Activated naive CD4-positive, alpha-beta T cell treated with anti-CD3 and anti-CD28 coated beads, Interleukin-2, amount 10 ng/mL, durations not matched to agents 7 days and 5 days (primary cell): ENCODE measurements around the gene ZNF423.

Experiments
- CTCF ChIA-PET: fragments of 350-600 bp; sonication (Branson Sonifier 250); formaldehyde crosslinking; loops from one replicate; lab custom pipeline; 2021; ENCODE audit warnings: antibody characterized with exemption; lab: Charles Lee
- DNase-seq: peaks from one replicate; pipeline ENCODE4 v3.0.0-alpha.2; 2020
- H3K27ac Mint-ChIP-seq: one replicate; pipeline ENCODE4 v1.8.0; 2021; ENCODE audit warnings: mild to moderate bottlenecking, moderate library complexity, mixed read lengths
- H3K27me3 Mint-ChIP-seq: one replicate; pipeline ENCODE4 v1.8.0; 2021; ENCODE audit warnings: mild to moderate bottlenecking, mixed read lengths
- H3K36me3 Mint-ChIP-seq: one replicate; pipeline ENCODE4 v1.8.0; 2021; ENCODE audit warnings: mixed read lengths
- H3K4me1 Mint-ChIP-seq: one replicate; pipeline ENCODE4 v1.8.0; 2021; ENCODE audit warnings: mixed read lengths
- H3K4me3 Mint-ChIP-seq: one replicate; pipeline ENCODE4 v1.8.0; 2021; ENCODE audit warnings: mild to moderate bottlenecking, moderate library complexity, mixed read lengths
- H3K9me3 Mint-ChIP-seq: one replicate; pipeline ENCODE4 v1.8.0; 2021; ENCODE audit warnings: mixed read lengths

ZNF423 gene

DNA sequence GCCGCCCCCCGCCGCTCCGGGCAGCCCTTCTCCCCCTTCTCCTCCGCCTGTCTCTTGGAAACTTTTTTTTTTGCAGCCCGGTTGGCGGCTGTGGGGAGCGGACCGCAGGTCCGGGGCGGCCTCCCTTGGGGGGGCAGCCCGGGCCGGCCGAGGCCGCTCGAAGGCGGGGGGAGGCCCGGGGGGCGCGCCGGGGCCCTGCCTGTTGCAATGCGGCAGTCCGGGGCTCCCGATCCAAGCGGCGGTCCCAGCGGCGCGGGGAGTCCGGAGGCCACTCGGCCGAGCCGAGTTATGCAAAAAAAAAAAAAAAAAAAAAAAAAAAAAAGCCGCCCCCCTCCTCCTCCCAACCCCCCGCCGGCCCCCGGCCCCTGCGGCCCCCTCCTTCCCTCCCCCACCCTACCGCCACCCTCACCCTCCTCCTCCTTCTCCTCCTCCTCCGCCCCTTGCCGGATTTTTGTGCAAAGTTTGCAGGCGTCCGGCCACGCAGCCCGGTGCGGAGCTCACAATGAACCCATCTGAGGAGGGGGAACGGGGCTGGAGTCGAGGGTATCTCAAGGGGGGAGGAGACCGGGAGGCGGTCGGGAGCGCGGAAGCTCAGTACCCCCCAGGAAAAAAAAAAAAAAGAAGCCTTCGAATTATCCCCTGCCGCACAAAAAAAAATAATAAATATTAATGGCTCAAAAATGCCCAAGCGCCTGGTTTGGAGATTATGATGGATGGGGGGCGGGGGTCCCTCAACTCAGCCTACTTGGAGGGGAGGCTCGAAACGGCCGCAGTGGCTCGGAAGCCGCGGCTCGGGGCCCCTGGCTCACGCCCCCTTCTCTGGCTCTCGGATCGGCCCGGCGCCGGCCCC lies at the start of gene ZNF423:
ZNF423 (minus strand) TSS at position 291 of the 850 bp plus-strand sequence. CDS start 338 bp downstream, outside the sequence.
- no peak for DNase-seq
- CTCF ChIA-PET: no interaction called here
- Mint-ChIP-seq H3K36me3 (peaks cover 1% of the 10 kb centered on the region), H3K9me3 (no peaks in the 10 kb centered on the region), H3K27me3 (peaks cover 93% of the 10 kb centered on the region), H3K4me1 (peaks cover 17% of the 10 kb centered on the region), H3K27ac (no peak within 1 kb of the TSS), H3K4me3 (peak within 1 kb of the TSS; percentile 72)

DNA sequence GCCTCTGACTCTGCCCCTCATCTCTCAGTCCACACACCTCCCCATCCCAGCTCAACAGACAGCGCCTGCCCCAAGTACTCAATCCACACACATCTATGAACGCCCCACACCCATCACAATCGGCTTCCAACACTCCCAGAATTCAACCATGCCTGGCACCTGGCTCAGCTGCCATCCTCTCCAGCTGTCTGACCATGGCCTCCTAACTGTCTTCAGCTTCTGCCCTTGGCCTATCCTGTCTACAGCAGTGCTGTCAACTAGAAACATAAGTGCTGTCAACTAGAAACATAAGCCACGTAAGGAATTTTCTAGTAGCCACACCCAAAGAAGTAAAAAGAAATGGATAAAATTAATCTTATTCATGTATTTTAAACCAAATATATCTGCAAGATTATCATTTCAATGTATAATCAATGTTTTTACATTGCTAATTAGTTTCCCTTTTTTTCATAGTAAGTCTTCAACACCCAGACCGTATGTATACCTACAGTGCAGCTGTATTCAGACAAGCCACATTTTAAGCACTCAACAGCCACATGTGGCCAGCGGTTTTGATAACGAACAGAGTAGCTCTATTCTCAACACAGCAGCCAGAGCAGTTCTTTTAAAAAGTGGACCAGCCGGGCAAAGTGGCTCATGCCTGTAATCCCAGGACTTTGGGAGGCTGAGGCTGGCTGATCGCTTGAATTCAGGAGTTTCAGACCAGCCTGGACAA lies 48.6 kb upstream of the ZNF423 start:
- no peaks in the 10 kb centered on the region for H3K4me1 Mint-ChIP-seq
- H3K4me3 Mint-ChIP-seq: no peak overlapping the region
- H3K9me3 Mint-ChIP-seq: no peaks in the 10 kb centered on the region
- H3K27ac Mint-ChIP-seq: no peak overlapping the region
- no peak for DNase-seq
- H3K27me3 Mint-ChIP-seq: peaks cover 4% of the 10 kb centered on the region
- CTCF ChIA-PET: no interaction called here
- H3K36me3 Mint-ChIP-seq: no peaks in the 10 kb centered on the region

DNA sequence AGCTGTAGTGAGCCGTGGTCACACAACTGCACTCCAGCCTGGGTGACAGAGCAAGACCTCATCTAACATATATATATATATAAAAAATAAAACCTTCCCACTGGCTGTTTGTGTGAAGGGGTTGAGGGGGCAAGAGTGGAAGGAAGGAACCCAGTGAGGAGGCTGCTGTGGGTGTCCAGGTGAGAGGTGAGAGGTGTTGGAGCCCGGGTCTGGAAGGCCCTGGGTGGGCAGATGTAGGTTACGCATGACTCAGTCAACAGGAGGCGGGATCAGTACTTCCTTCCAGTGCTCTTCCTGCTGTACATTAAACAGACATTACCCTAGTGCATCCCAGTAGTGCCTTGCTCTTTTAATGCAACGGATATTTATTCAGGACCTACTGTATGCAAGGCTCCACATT lies 47.0 kb upstream of the ZNF423 start:
- H3K27ac Mint-ChIP-seq: no peak overlapping the region
- no peaks in the 10 kb centered on the region for H3K9me3 Mint-ChIP-seq
- no peak for DNase-seq
- no peaks in the 10 kb centered on the region for H3K36me3 Mint-ChIP-seq
- CTCF ChIA-PET: no interaction called here
- H3K4me1 Mint-ChIP-seq: no peaks in the 10 kb centered on the region
- no peaks in the 10 kb centered on the region for H3K27me3 Mint-ChIP-seq
- no peak overlapping the region for H3K4me3 Mint-ChIP-seq

DNA sequence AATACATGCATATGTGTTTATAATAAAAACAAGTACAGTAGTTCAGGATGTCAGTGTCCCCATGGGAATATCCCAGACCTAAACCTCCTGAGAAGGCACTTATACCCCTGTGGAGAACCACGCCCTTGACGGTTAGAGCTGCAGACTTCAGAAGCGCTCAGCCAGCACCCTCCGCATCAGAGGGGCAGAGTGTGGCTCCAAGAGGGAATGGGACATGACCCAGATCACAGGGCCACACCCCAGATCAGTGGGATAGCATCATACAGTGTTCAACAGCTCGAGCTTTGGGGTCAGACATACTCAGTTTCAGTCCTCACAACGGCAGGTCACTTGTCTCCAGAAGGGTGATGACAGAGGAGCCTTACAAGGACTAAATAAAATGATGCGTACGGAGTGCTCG lies 45.8 kb upstream of the ZNF423 start:
- CTCF ChIA-PET: no interaction called here
- Mint-ChIP-seq H3K4me1 (no peaks in the 10 kb centered on the region), H3K27ac (no peak overlapping the region), H3K27me3 (no peaks in the 10 kb centered on the region), H3K9me3 (no peaks in the 10 kb centered on the region), H3K36me3 (no peaks in the 10 kb centered on the region), H3K4me3 (no peak overlapping the region)
- DNase-seq: no peak

DNA sequence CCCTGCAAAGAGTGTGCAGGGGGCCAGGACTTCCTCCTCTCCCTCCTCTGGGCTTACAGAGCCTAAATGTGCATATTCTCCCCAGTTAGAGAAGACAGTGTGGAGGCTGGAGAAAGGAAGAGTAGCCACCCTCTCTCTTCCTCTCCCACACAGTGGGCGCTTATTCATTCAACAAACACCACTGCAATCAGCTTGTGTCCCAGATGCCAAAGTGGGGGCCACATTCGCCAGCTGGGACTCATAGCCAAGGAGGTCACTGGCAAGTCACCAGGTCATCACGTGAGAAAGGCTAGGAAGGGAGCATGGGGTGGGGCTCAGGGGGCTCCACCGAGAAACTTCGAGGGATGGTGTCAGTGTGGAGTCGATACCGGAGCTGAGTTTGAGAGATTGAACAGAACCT lies 45.0 kb upstream of the ZNF423 start:
- H3K4me1 Mint-ChIP-seq: no peaks in the 10 kb centered on the region
- no peak for DNase-seq
- CTCF ChIA-PET: no interaction called here
- H3K9me3 Mint-ChIP-seq: no peaks in the 10 kb centered on the region
- H3K36me3 Mint-ChIP-seq: no peaks in the 10 kb centered on the region
- H3K27me3 Mint-ChIP-seq: no peaks in the 10 kb centered on the region
- no peak overlapping the region for H3K27ac Mint-ChIP-seq
- no peak overlapping the region for H3K4me3 Mint-ChIP-seq

DNA sequence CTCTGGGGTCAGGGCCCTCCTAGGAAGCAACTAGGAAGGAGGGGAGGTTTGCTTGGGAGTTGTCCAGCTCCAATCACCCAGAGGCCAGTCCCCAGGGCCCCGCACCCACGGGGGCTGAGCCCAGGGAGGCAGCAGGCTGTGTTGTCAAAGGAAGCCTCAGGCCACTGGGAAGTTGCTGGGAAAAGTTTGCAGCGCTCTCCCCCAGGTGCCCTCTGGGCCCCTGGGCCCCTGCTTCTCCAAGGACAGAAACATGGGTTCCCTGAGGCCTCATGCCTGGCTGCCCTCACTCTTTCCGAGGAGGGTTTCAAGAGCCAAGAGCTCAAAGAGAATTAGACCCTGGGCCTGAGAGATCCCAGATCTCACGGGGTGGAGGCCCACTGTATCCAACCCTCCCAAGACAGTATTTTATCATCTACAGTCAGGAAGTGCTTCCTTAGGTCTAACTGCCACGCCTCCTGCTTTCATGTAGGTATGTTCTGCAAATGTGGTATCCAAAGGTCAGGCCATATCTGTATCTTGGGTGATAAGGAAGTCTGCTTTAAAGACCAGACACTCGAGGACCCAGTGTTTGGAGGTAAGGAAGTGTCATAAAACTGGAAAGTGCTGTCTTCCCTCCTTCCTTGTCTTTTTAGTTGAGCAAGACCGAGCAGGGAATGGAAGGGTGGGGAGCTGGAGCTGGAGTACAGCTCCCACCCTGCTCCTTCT lies 44.2 kb upstream of the ZNF423 start:
- CTCF ChIA-PET: no interaction called here
- Mint-ChIP-seq H3K4me3 (no peak overlapping the region), H3K27me3 (peaks cover 4% of the 10 kb centered on the region), H3K9me3 (no peaks in the 10 kb centered on the region), H3K36me3 (no peaks in the 10 kb centered on the region), H3K27ac (no peak overlapping the region), H3K4me1 (no peaks in the 10 kb centered on the region)
- DNase-seq: no peak

DNA sequence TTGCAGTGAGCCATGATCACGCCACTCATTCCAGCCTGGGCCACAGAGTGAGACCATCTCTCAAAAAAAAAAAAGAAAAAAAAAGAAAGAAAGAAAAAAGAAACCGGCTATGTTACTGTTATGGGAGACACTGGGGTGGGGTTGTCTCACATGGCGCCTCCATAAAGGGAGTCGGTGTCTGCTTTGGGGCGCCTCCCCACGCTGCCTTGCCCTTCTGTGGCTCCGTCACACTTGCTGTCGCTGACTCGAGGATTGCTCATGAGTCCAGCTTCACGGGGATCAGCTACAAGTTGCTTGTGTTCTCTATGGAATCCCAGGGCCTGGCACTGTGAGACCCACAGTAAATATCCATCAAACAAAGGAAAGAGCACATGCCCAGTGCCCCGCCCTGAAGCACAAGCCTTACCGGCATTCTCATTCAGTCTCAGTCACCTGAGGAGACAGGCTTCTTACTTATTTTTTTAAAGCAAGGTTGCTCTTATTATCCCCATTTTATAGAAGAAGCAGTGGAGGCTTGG lies 40.6 kb upstream of the ZNF423 start:
- CTCF ChIA-PET: no interaction called here

DNA sequence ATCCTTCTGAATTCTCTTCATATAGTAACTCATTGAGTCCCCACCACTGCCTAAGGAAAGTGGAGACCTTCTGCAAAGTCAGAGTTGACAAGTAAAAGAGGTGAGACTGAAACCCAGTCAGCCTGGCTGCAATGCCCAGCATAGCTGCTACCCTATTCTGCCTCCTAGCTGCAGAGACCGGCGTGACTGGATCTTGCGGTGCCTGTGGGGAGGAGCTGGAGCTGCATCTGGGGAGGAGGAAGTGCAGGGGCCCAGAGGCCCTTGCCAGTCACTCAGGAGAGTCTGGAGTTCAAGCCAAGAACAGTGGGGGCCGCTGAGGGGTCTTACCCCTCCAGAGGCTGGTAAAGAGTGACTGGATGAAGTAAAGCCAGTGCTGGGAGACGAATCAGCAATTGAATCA lies 35.0 kb upstream of the ZNF423 start:
- Mint-ChIP-seq H3K36me3 (no peaks in the 10 kb centered on the region), H3K27ac (no peak overlapping the region), H3K4me1 (no peaks in the 10 kb centered on the region), H3K27me3 (peaks cover 24% of the 10 kb centered on the region), H3K9me3 (no peaks in the 10 kb centered on the region), H3K4me3 (no peak overlapping the region)
- DNase-seq: peak; percentile 48
- CTCF ChIA-PET: no interaction called here

More for the DNA sequence above, 40.6 kb upstream of the ZNF423 start:
- H3K27ac Mint-ChIP-seq: no peak overlapping the region
- no peak for DNase-seq
- peaks cover 18% of the 10 kb centered on the region for H3K27me3 Mint-ChIP-seq
- H3K4me1 Mint-ChIP-seq: no peaks in the 10 kb centered on the region
- H3K36me3 Mint-ChIP-seq: no peaks in the 10 kb centered on the region
- H3K4me3 Mint-ChIP-seq: no peak overlapping the region
- H3K9me3 Mint-ChIP-seq: no peaks in the 10 kb centered on the region

DNA sequence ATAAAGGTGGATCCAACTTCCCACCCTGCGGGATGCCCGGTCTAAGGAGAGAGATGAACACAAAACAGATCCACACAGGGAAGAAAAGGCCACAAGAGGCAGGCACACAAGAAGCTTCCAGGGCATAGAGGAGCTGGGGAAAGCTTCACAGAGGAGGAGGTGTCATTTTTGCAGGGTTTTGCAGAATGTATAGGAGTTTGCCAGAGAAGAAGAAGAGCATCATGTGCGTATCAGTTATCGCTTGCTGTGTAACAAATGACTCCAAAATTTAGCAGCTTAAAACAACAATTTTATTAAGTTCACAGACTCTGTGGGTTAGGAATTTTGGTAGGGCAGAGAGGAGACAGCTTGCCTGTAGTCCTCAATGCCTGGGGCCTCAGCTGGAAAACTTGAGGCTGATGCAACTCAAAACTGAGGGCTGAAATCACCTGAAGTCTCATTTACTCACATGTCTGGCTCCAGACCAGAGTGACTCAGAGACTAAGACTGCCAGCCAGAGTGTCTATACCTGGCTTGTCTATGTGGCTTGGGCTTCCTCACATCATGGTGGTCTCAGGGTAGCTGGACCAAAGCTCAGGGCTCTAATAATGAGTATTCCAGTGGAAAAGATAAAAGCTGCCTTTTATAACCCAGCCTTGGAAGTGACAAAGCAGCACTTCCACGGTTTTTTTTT lies 33.9 kb upstream of the ZNF423 start:
- H3K36me3 Mint-ChIP-seq: no peaks in the 10 kb centered on the region
- no peak overlapping the region for H3K27ac Mint-ChIP-seq
- CTCF ChIA-PET: interaction anchor here (2.9 kb wide), 1 partner anchor 13 kb away, joined by 13 read pairs; no protein-coding TSS in a partner anchor
- DNase-seq: no peak
- no peaks in the 10 kb centered on the region for H3K4me1 Mint-ChIP-seq
- no peak overlapping the region for H3K4me3 Mint-ChIP-seq
- no peaks in the 10 kb centered on the region for H3K9me3 Mint-ChIP-seq
- H3K27me3 Mint-ChIP-seq: peaks cover 20% of the 10 kb centered on the region

DNA sequence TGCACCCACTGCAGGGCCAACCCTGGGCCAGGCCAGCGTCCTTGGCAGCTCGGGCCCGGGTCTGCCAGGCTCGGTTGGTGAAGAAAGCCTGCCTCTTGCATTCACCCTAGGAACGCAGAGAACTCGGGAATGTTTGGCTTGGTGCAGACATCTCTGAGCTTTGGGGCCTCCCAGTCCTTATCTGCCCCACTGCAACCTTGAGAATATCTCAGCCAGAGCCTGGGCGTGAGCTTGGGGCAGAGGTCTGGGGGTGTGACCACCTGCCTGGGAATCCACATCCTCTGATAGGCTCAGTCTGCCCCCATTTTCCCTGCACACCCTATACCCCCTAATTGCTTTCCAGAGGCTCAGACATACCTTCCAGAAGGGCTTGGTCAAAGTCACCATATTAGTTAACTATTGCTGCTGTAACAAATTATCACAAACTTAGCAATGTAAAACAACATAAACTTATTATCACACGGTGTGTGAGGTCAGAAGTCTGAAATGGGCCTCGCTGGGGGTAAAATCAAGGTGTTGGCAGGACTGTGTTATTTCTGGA lies 30.7 kb upstream of the ZNF423 start:
- Mint-ChIP-seq H3K27me3 (peaks cover 12% of the 10 kb centered on the region), H3K4me1 (no peaks in the 10 kb centered on the region), H3K9me3 (no peaks in the 10 kb centered on the region), H3K4me3 (no peak overlapping the region), H3K36me3 (no peaks in the 10 kb centered on the region), H3K27ac (no peak overlapping the region)
- no peak for DNase-seq
- CTCF ChIA-PET: interaction anchor here (2.1 kb wide), 1 partner anchor 10 kb away, joined by 8 read pairs; no protein-coding TSS in a partner anchor

DNA sequence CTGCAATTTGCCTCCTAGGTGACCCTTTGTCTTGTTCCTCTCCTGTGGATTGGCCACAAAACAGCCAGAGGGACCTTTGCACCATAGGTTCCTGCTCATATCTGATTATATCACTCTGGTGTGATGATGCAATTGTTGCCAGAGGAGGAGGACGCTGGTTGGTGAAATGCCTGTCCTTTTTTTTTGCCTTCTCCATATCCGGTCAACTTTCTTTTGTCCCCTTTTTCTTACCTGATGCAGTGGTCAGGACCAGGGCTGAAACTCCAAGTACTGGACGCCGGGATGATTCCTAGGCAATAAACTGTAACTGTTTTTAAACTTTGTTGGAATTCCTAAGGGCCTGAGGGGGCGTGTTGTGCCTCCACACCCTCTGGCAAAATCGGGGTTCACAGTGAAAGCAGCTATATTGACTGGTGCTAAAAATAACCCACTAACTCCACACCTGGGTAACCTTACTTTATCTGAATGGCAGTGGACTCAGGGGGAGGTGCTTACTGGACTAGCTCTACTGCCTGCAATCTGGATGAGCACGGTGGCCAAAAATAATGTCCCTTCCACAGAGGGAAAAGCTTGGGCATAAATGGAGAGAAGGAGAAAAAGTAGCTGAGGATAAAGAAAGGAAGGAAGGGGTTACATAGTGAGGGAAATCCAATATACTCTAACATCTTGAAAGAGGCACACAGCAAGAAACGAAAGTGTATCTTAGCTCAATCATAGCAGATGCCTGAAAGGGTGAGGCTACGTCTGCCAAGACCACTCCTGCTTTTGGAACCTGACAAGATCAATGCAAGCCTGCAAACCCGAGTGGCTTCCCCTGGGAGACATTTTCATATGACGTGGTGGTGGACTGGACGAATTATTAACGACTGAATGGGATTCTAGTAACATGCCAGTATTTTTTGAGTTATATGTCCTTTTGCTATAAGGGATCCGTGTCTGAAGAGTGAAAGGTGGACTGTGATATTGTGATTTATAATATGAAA lies 28.4 kb upstream of the ZNF423 start:
- Mint-ChIP-seq H3K36me3 (no peaks in the 10 kb centered on the region), H3K4me1 (no peaks in the 10 kb centered on the region), H3K27ac (no peak overlapping the region), H3K9me3 (no peaks in the 10 kb centered on the region), H3K4me3 (no peak overlapping the region), H3K27me3 (peaks cover 15% of the 10 kb centered on the region)
- CTCF ChIA-PET: no interaction called here
- no peak for DNase-seq

DNA sequence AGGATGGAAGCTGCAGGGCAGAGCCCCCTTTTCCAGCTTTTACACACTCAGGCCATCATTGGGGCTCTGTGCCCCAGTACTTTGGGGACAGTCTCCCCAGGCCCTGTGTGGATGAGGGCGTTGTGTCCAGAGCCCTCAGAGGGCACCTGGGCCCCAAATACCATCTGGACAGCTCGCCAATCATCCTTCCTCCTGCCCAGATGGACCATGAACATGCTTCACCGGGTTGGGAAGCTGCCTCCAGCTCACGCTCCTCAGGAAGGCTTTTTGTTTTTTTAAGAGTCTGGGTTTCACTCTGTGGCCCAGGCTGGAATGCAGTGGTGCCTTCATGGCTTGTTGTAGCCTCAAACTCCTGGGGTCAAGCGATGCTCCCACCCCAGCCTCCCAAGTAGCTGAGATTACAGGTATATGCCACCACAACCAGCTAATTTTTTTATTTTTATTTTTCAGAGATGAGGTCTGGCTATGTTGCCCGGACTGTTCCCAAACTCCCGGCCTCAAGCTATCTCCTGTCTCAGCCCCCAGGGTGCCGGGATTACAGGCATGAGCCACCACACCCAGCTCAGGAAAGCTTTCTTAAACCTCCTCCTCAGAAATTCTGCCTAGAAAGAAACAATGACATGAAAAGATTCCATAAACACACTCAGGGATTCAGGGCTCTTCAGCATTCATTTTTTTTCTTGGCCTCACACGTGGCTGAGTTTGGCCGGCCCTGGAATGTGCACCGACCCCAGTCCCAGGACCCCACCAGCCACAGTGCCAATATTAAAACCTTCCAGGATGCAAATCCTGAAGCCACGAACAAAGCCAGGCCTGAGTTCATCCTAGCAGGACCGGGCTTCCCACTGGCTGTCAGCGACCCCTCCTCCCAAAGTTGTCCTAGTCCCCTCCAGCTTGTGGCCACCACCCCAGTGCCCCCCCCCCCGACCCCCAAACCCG lies 27.4 kb upstream of the ZNF423 start:
- H3K9me3 Mint-ChIP-seq: no peaks in the 10 kb centered on the region
- DNase-seq: no peak
- CTCF ChIA-PET: interaction anchor here (1.1 to 1.2 kb wide), 2 partner anchors 26 to 477 kb away, joined by 3 to 4 read pairs; no protein-coding TSS in a partner anchor
- H3K4me3 Mint-ChIP-seq: no peak overlapping the region
- peaks cover 18% of the 10 kb centered on the region for H3K27me3 Mint-ChIP-seq
- no peak overlapping the region for H3K27ac Mint-ChIP-seq
- H3K36me3 Mint-ChIP-seq: no peaks in the 10 kb centered on the region
- no peaks in the 10 kb centered on the region for H3K4me1 Mint-ChIP-seq
